Measurements from ENCODE around the gene CDCA7L. TPM values are rescaled to one million over a fixed set of nuclear protein-coding genes. Genes with fewer than 3 reads are reported as not detected.
"Not testable (repeated sequence)": the region's sequence is repeated elsewhere in the genome, so short reads cannot be mapped to it uniquely, and the experiment has no call there.

Gene CDCA7L
- total RNA-seq, 2 experiments from 2014 or later, result 123 to 128 TPM

- Mint-ChIP-seq H3K27me3 (no peaks in the 10 kb centered on the region), H3K27ac (no peak overlapping the region), H3K36me3 (peaks cover 61% of the 10 kb centered on the region), H3K4me1 (peaks cover 11% of the 10 kb centered on the region), H3K9me3 (peaks cover 4% of the 10 kb centered on the region), H3K4me3 (no peak overlapping the region)
- no peak for DNase-seq
These were observed 42.5 kb downstream of the CDCA7L start for GRCh38 chr7:21903020-21903786.

GRCh38 chr7:21902240-21902639, 43.5 kb downstream of the CDCA7L start:
- no peak overlapping the region for H3K4me3 Mint-ChIP-seq
- H3K9me3 Mint-ChIP-seq, result peaks cover 9% of the 10 kb centered on the region
- DNase-seq, result no peak
- H3K27ac Mint-ChIP-seq, result no peak overlapping the region
- H3K36me3 Mint-ChIP-seq, result peaks cover 67% of the 10 kb centered on the region
- no peaks in the 10 kb centered on the region for H3K27me3 Mint-ChIP-seq
- peaks cover 18% of the 10 kb centered on the region for H3K4me1 Mint-ChIP-seq

GRCh38 chr7:21898265-21898930, 47.3 kb downstream of the CDCA7L start:
- no peak for DNase-seq
- peaks cover 20% of the 10 kb centered on the region for H3K4me1 Mint-ChIP-seq
- H3K9me3 Mint-ChIP-seq, result peaks cover 9% of the 10 kb centered on the region
- H3K27me3 Mint-ChIP-seq, result no peaks in the 10 kb centered on the region
- peak overlapping the region; percentile 92 for H3K27ac Mint-ChIP-seq
- peak overlapping the region; percentile 63 for H3K4me3 Mint-ChIP-seq
- peaks cover 79% of the 10 kb centered on the region for H3K36me3 Mint-ChIP-seq

GRCh38 chr7:21893401-21893800, 52.3 kb downstream of the CDCA7L start:
- Mint-ChIP-seq H3K27ac (no peak overlapping the region), H3K36me3 (peaks cover 46% of the 10 kb centered on the region), H3K9me3 (peaks cover 5% of the 10 kb centered on the region), H3K4me3 (no peak overlapping the region), H3K27me3 (no peaks in the 10 kb centered on the region), H3K4me1 (peaks cover 11% of the 10 kb centered on the region)
- DNase-seq, result no peak

- Mint-ChIP-seq H3K27me3 (no peaks in the 10 kb centered on the region), H3K9me3 (no peaks in the 10 kb centered on the region), H3K4me1 (no peaks in the 10 kb centered on the region), H3K27ac (no peak overlapping the region), H3K36me3 (peaks cover 28% of the 10 kb centered on the region), H3K4me3 (no peak overlapping the region)
- DNase-seq, result no peak
These were observed 54.4 kb downstream of the CDCA7L start for GRCh38 chr7:21891291-21891690.

GRCh38 chr7:21887779-21888178, 57.9 kb downstream of the CDCA7L start:
- Mint-ChIP-seq H3K27ac (no peak overlapping the region), H3K27me3 (no peaks in the 10 kb centered on the region), H3K4me1 (no peaks in the 10 kb centered on the region), H3K4me3 (no peak overlapping the region), H3K36me3 (peaks cover 3% of the 10 kb centered on the region), H3K9me3 (no peaks in the 10 kb centered on the region)
- no peak for DNase-seq

GRCh38 chr7:21887353-21887752, 58.3 kb downstream of the CDCA7L start:
- Mint-ChIP-seq H3K27ac (no peak overlapping the region), H3K4me3 (no peak overlapping the region), H3K9me3 (no peaks in the 10 kb centered on the region), H3K4me1 (no peaks in the 10 kb centered on the region), H3K27me3 (no peaks in the 10 kb centered on the region), H3K36me3 (peaks cover 3% of the 10 kb centered on the region)
- no peak for DNase-seq

GRCh38 chr7:21886396-21886795, 59.3 kb downstream of the CDCA7L start:
- Mint-ChIP-seq H3K27me3 (no peaks in the 10 kb centered on the region), H3K27ac (no peak overlapping the region), H3K4me3 (no peak overlapping the region), H3K9me3 (no peaks in the 10 kb centered on the region), H3K4me1 (no peaks in the 10 kb centered on the region), H3K36me3 (peaks cover 3% of the 10 kb centered on the region)
- no peak for DNase-seq

- no peak for DNase-seq
- H3K27me3 Mint-ChIP-seq, result no peaks in the 10 kb centered on the region
- H3K36me3 Mint-ChIP-seq, result peaks cover 4% of the 10 kb centered on the region
- H3K9me3 Mint-ChIP-seq, result no peaks in the 10 kb centered on the region
- H3K4me3 Mint-ChIP-seq, result no peak overlapping the region
- H3K4me1 Mint-ChIP-seq, result no peaks in the 10 kb centered on the region
- no peak overlapping the region for H3K27ac Mint-ChIP-seq
These were observed 61.2 kb downstream of the CDCA7L start for GRCh38 chr7:21884496-21884895.

GRCh38 chr7:21883501-21883900, 62.2 kb downstream of the CDCA7L start:
- DNase-seq, H3K27me3 Mint-ChIP-seq, H3K27ac Mint-ChIP-seq, H3K4me1 Mint-ChIP-seq, H3K4me3 Mint-ChIP-seq, H3K36me3 Mint-ChIP-seq, H3K9me3 Mint-ChIP-seq: not testable (repeated sequence)

- no peak overlapping the region for H3K27ac Mint-ChIP-seq
- no peak for DNase-seq
- no peaks in the 10 kb centered on the region for H3K9me3 Mint-ChIP-seq
- no peak overlapping the region for H3K4me3 Mint-ChIP-seq
- peaks cover 5% of the 10 kb centered on the region for H3K36me3 Mint-ChIP-seq
- H3K4me1 Mint-ChIP-seq, result no peaks in the 10 kb centered on the region
- H3K27me3 Mint-ChIP-seq, result no peaks in the 10 kb centered on the region
These were observed 62.6 kb downstream of the CDCA7L start for GRCh38 chr7:21883069-21883468.

- DNase-seq, result no peak
- no peak overlapping the region for H3K27ac Mint-ChIP-seq
- H3K36me3 Mint-ChIP-seq, result peaks cover 9% of the 10 kb centered on the region
- H3K27me3 Mint-ChIP-seq, result no peaks in the 10 kb centered on the region
- no peaks in the 10 kb centered on the region for H3K9me3 Mint-ChIP-seq
- peaks cover 2% of the 10 kb centered on the region for H3K4me1 Mint-ChIP-seq
- H3K4me3 Mint-ChIP-seq, result no peak overlapping the region
These were observed 75.8 kb downstream of the CDCA7L start for GRCh38 chr7:21869785-21870402.

GRCh38 chr7:21868576-21868850, 77.2 kb downstream of the CDCA7L start:
- DNase-seq, result no peak
- H3K4me1 Mint-ChIP-seq, result peaks cover 2% of the 10 kb centered on the region
- H3K9me3 Mint-ChIP-seq, result no peaks in the 10 kb centered on the region
- H3K27ac Mint-ChIP-seq, result no peak overlapping the region
- H3K27me3 Mint-ChIP-seq, result no peaks in the 10 kb centered on the region
- H3K36me3 Mint-ChIP-seq, result no peaks in the 10 kb centered on the region
- H3K4me3 Mint-ChIP-seq, result no peak overlapping the region

GRCh38 chr7:21867816-21868575, 77.7 kb downstream of the CDCA7L start:
- no peaks in the 10 kb centered on the region for H3K27me3 Mint-ChIP-seq
- H3K4me1 Mint-ChIP-seq, result peaks cover 2% of the 10 kb centered on the region
- no peak for DNase-seq
- H3K36me3 Mint-ChIP-seq, result no peaks in the 10 kb centered on the region
- no peaks in the 10 kb centered on the region for H3K9me3 Mint-ChIP-seq
- no peak overlapping the region for H3K27ac Mint-ChIP-seq
- H3K4me3 Mint-ChIP-seq, result no peak overlapping the region

- DNase-seq, result no peak
- Mint-ChIP-seq H3K9me3 (no peaks in the 10 kb centered on the region), H3K27ac (no peak overlapping the region), H3K4me1 (peaks cover 2% of the 10 kb centered on the region), H3K36me3 (no peaks in the 10 kb centered on the region), H3K27me3 (no peaks in the 10 kb centered on the region), H3K4me3 (no peak overlapping the region)
These were observed 78.5 kb downstream of the CDCA7L start for GRCh38 chr7:21867226-21867625.
